GM21576 (cell line): Measurements from ENCODE around the gene PDE10A.

Experiments used
- ATAC-seq: cut with Tn5 transposase; IDR thresholded peaks from one replicate; pipeline ENCODE4 v1.9.1; 2021; ENCODE audit warnings: mild to moderate bottlenecking, moderate library complexity; ENCODE audit not compliant: unreplicated experiment

The PDE10A gene

GRCh38 chr6:165678904-165679303 lies 15.9 kb upstream of the PDE10A start:
- no peak for ATAC-seq

GRCh38 chr6:165678429-165678828 lies 15.4 kb upstream of the PDE10A start:
- no peak for ATAC-seq

GRCh38 chr6:165677091-165677490 lies 14.1 kb upstream of the PDE10A start:
- ATAC-seq, result no peak

- ATAC-seq, result no peak
Measured at GRCh38 chr6:165676435-165677068, 13.5 kb upstream of the PDE10A start.

- ATAC-seq, result no peak
Measured at GRCh38 chr6:165675120-165675519, 12.1 kb upstream of the PDE10A start.

- no peak for ATAC-seq
Measured at GRCh38 chr6:165674155-165675029, 11.4 kb upstream of the PDE10A start.

GRCh38 chr6:165671222-165671768 lies 8.3 kb upstream of the PDE10A start:
- ATAC-seq, result no peak

- no peak for ATAC-seq
Measured at GRCh38 chr6:165668951-165669350, 5.9 kb upstream of the PDE10A start.

GRCh38 chr6:165665384-165665672 lies 2.3 kb upstream of the PDE10A start:
- no peak for ATAC-seq

- no peak for ATAC-seq
Measured at GRCh38 chr6:165664559-165665383, 1.7 kb upstream of the PDE10A start.

GRCh38 chr6:165663736-165664558 lies 906 bp upstream of the PDE10A start:
- no peak for ATAC-seq

GRCh38 chr6:165663377-165663735 lies 315 bp upstream of the PDE10A start:
- ATAC-seq, result no peak

GRCh38 chr6:165662041-165662748 lies 846 bp downstream of the PDE10A start:
- ATAC-seq, result no peak

- no peak for ATAC-seq
Measured at GRCh38 chr6:165661664-165662025, 1.4 kb downstream of the PDE10A start.

GRCh38 chr6:165660857-165661663 lies 2.0 kb downstream of the PDE10A start:
- no peak for ATAC-seq

- no peak for ATAC-seq
Measured at GRCh38 chr6:165659945-165660856, 2.8 kb downstream of the PDE10A start.

- no peak for ATAC-seq
Measured at GRCh38 chr6:165658395-165659058, 4.5 kb downstream of the PDE10A start.

- no peak for ATAC-seq
Measured at GRCh38 chr6:165657325-165657680, 5.7 kb downstream of the PDE10A start.
